Effector CD8-positive, alpha-beta T cell (primary cell): ENCODE results near the gene TSACC.
A peak's percentile ranks its signal among the peaks of the same experiment; 100 is the strongest.
"Not testable (repeated sequence)": the region's sequence is repeated elsewhere in the genome, so short reads cannot be mapped to it uniquely, and the experiment has no call there.

Experiments
- DNase-seq: peaks from one replicate; lab custom pipeline; 2025; lab: John Stamatoyannopoulos, UW
- total RNA-seq, 4 experiments: gene quantifications; one replicate each; lab custom pipeline; 2026; lab: John Stamatoyannopoulos, UW

The TSACC gene
- total RNA-seq: 0 to 0.09 (median 0) reads per million in 4 experiments

DNA sequence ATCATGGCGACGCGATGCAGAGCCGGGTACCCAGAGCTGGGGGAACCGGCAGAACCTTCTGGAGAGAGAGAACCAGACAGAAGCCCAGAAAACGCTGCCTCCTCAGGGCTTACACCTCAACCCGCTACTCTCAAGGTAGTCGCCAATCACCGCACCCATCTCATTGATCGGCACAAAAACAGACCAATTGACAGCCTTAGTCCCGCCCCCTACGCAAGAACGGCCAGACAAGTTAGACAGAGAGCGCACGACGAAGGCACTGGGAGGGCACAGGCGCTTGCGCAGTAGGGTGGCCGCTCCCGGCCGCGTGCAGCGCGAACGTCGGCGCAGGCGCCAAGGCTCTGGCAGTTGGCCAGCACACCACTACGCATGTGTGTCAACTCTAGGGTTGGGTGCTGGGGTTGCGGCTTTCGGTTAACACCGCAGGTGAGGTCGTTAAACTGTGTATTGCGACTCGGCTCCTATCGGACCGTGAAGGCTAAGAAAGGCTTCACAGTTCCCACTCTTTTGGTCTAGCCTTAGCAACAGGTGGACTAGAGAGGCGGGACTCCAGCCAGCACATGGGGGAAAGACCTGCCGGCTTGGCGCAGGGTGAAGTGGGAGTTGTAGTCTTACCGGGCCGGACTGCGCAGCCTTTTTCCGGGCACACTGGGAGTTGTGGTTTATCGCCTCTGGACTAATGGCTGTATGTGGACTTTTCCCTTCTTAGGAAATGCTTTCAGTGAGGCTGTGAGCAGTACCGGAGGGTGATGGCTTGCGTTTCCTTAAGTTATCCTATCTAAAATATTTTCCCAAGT, at the start of gene TSACC, which contains the start of gene CCT3:
Gene TSACC (plus strand): TSS at position 347 of the 797 bp plus-strand sequence. CDS start 1,232 bp downstream, outside the sequence.
Gene CCT3 (minus strand): TSS at position 113 of the 797 bp plus-strand sequence. CDS start 108 bp downstream, at position 5.
- peak; percentile 98 for DNase-seq

GRCh38 chr1:156289857-156290256, 48.5 kb upstream of the TSACC start:
- no peak for DNase-seq

DNA sequence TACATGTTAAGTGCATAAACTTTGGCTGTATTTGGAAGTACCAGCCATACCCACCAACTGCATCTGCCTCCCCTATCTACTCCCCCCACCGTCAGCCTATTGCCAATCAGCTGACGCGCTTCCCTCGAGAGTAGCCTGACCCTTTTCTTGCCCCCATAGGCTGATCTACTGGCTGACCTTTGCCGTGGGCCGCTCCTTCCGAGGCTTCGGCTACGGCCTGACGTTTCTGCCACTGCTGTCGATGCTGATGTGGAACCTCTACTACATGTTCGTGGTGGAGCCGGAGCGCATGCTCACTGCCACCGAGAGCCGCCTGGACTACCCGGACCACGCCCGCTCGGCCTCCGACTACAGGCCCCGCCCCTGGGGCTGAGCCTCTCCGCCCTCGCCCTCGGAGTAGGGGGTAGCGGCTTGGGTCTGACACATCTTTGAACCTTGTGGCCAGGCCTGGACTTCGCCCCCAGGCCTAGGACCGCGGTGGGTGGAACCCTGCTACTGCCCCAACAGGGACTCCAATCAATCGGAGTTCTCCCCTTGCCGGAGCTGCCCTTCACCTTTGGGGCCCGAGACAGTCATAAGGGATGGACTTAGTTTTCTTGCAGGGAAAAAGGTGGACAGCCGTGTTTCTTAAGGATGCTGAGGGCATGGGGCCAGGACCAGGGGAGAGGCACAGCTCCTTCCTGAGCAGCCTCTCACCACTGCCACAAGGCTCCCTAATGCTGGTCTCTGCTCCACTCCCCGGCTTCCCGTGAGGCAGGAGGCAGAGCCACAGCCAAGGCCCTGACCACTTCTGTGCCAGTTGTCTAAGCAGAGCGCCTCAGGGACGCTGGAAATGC, 46.9 kb upstream of the TSACC start:
- DNase-seq: no peak

DNA sequence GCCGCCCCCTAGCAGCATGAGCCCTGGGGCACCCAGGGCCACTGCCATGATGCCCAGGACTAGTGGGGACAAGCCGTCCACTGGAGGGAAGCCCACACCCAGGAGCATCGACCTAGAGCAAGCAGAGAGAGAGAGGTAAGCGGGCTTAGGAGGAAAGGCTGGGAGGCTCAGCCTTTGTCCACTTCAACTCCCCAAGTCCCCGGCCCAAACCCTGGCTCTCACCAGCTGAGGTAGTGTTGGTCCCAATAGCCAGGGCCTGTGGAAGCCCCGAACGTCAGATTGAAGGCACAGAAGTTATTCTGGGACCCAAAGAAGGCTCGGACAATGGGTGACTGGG, 45.3 kb upstream of the TSACC start:
- no peak for DNase-seq

DNA sequence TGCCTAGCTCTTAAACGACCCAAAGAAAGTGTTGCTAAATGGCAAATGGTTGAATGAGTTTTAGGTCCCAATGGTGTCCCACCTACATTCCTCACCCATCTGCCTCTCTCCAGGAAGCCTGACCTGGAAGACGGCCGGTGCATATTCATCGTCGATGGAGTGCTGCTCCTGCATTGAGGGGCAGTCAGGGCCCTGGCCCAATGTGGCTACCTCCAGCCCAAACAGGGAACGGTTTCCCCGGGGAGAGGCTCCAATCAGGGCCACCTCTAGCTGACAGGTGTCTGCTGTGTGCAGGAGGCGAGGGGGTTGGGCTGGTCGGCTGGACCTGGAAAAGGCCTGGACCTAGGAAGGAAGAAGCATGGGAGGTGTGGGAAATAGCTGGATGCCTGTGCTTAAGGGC, 44.4 kb upstream of the TSACC start:
- DNase-seq: no peak

DNA sequence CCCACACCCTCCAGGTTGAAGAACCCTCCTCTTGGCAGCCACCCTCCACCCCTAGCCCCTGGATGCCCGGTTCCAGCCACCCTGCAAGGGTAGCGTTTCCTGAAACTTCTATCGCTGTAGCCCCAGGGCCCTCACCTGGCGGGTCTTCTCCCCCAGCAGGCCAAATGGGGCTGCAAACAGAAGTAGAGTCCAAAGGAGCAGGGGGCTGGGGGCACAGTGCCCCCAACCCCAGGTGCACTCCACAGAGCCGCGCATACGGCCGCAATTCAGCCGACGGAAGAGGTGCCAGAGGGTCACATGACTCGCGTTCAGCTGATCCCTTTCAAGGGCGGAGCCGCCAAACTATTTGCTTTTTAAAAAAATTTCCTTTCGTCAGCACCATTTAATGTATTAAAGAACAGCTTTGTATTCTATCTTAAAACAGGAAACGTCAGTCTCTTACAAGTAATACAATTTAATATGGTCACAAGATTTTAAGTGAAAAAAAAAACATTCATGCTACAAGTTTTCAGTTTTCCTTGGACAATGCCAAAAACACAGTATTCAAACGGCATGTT, 42.9 kb upstream of the TSACC start, which contains the start of gene GLMP:
Gene GLMP (minus strand): TSS at position 289 of the 557 bp plus-strand sequence. CDS start 34 bp downstream, at position 255.
- DNase-seq: peak; percentile 30

GRCh38 chr1:156298852-156299357, 39.4 kb upstream of the TSACC start, which contains the start of gene VHLL:
VHLL (minus strand) TSS chr1:156299307; CDS start chr1:156299189, 118 bp downstream.
- DNase-seq: no peak

DNA sequence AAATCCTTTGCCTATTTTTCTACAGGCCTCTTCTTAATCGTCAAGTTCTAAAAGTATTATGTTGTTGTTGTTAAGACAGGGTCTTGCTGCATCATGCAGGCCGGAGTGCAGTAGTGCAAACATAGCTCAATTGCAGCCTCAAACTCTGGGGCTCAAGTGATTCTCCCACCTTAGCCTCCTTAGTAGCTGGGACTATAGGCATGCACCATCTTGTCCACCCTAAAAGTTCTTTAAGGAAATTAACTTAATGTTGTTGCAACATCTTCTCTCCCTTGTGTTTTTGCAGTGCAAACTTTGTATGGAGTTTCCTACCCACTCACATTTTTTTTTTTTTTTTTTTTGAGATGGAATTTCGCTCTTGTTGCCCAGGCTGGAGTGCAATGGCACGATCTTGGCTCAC, 35.1 kb upstream of the TSACC start:
- no peak for DNase-seq

DNA sequence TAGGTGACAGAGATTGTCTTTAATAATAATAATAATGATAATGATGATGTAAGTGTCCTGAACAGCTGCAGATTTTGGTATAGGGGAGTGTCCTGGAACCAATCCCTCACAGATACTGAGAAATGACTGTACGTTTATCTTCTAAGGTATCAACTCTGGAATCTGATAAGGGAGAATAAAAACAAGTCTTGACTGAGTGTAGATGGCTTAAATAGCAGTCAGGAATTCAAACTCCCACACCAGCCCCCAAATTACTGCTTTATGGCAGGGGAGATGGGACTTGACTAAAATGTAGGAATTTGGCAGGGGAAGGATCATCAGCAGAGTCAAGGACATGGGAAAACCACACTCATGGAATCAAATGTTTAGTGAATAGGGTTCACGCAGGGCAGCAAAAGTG, 33.1 kb upstream of the TSACC start:
- DNase-seq: no peak

DNA sequence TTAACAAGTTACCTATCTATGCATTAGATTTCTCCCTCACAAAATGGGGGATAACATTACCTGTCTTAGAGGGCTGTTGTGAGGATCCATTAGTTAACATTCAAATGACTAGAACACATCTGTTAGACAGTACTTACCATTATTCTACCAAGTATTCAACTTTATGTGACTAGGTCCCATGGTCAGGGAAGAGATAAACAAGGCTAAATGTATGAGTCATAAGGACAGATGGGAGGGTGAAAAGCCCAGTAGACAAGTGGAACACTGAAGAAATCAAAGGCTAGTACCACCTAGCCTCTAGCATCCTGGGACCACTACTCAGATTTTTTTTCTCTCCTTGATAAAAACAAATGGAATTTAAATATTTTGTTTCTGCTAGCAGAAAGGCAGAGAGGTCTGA, 30.2 kb upstream of the TSACC start:
- DNase-seq: no peak

GRCh38 chr1:156310962-156311361, 27.4 kb upstream of the TSACC start:
- DNase-seq: no peak

- no peak for DNase-seq
These were observed 21.4 kb upstream of the TSACC start for GRCh38 chr1:156316909-156317308.

GRCh38 chr1:156319664-156320063, 18.7 kb upstream of the TSACC start:
- no peak for DNase-seq

DNA sequence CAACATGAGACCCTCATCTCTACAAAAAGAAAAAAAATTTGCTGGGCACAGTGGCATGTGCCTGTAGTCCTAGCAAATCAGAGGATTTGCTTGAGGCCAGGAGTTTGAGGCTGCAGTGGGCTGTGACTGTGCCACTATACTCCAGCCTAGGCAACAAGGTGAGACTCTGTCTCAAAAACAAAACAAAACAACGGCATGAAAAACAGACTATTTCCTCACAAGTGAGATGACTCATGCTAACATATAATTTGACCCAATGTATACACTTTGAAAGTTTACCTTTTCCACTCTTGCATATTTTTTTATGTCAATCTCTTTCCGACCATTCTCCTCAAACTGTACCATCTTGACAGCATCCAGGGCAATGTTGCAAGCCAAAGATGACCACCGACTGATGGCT, 17.8 kb upstream of the TSACC start:
- DNase-seq: no peak

DNA sequence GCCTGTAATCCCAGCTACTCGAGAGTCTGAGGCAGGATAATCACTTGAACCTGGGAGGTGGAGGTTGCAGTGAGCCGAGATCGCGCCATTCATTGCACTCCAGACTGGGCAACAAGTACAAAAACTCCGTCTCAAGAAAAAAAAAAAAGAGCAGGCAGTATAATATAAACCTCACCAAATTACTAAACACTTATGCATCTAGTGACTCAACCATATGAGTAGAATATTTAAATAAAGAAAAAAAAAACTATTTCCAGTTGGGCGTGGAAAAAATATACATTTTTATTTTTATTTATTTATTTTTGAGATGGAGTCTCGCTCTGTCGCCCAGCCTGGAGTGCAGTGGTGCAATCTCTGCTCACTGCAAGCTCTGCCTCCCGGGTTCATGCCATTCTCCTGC, 15.1 kb upstream of the TSACC start:
- not testable (repeated sequence) for DNase-seq

GRCh38 chr1:156336242-156336641, 2.1 kb upstream of the TSACC start:
- DNase-seq: no peak

DNA sequence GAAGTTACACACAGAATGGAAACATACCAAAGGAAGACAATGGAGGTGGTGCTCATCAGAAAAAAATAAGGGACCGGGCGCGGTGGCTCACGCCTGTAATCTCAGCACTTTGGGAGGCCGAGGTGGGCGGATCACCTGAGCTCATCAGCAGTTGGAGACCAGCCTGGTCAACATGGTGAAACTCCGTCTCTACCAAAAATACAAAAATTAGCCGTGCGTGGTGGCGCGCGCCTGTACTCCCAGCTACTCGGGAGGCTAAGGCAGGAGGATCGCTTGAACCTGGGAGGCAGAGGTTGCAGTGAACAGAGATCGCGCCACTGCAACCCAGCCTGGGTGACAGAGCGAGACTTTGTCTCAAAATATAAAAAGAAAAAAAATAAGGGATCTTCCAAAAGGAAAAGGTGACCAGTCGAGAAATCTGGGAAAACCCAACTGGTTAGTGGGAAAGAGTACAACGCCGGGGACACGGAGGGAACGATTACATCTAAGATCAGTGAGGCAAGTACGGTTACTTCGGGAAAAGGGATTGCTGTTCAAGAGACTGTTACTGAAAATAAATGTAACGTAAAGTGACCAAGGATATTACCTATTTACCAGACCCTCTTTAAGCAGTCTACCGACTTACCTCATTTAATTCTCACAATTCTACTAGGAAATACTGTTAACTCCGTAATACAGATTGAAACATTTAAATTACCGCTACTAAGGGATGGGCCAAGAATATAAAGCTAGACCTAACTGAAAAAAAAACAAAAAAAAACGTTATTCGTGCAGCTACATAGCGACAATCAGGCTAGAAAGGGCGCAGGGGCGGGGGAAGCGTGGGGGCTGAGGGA, 1.1 kb upstream of the TSACC start:
- no peak for DNase-seq

DNA sequence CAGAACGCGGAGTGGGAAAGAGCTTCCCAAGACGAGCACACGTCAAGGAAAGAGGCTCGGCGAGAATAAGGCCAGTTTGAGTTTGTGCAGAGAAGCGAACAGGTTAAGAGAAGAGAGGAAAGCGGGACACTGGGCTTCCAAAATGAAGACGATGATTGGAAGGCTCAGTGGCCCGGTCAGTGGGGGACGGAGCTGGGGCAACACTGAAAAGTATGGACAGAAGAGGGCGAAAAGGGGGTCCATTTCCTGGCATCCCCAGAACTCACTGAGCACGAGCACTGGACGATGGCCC, 492 bp upstream of the TSACC start:
- DNase-seq: no peak

GRCh38 chr1:156342166-156342955, 4.0 kb downstream of the TSACC start:
- DNase-seq: no peak

DNA sequence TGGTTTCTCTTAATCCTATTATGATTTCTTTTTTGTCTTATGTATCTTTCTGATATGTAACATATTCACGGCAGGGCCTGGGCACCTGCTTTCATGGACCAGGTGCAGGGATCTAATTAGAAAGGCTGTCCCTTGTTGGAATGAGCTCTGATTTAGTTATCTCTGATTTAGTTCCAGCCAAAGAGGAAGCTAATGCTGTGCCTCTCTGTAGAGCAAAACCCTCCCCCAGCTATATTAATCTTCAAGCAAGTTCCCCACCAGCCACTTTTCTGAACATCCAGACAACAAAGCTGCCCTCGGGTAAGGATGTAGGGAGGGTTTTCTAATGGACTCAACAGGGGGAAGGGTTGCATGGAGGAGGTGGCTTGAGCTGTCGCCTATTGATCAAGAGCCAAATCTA, 6.1 kb downstream of the TSACC start:
- DNase-seq: no peak

- not testable (repeated sequence) for DNase-seq
These were observed 7.7 kb downstream of the TSACC start for GRCh38 chr1:156346035-156346434.
